NB4 (cell line): Measurements from ENCODE around the gene GPR139.
A peak's percentile ranks its signal among the peaks of the same experiment; 100 is the strongest.

Experiments
- DNase-seq: peaks from one replicate; pipeline ENCODE4 v3.0.0; 2010; ENCODE audit warnings: low read depth
- H3K4me3 ChIP-seq: one replicate; pipeline ENCODE4 v1.5.1; 2011; ENCODE audit warnings: mild to moderate bottlenecking, low read depth, low read length, moderate library complexity
- CTCF ChIP-seq: IDR thresholded peaks from one replicate; pipeline ENCODE4 v1.5.1; 2012; ENCODE audit warnings: low read depth, low read length
- MAX ChIP-seq: IDR thresholded peaks from 2 replicates; pipeline ENCODE4 v1.6.1; 2011; ENCODE audit warnings: low read depth, low read length
- MYC ChIP-seq: IDR thresholded peaks from 2 replicates; pipeline ENCODE4 v1.6.1; 2011; ENCODE audit warnings: low read depth, low read length
- POLR2A ChIP-seq: IDR thresholded peaks from 2 replicates; pipeline ENCODE4 v1.6.1; 2011; ENCODE audit warnings: mild to moderate bottlenecking; ENCODE audit not compliant: insufficient read length; ENCODE audit errors: extremely low read depth

GPR139 gene

GRCh38 chr16:20084624-20085226 lies 11.0 kb upstream of the GPR139 start:
- peak; percentile 24 for DNase-seq
- TF ChIP-seq MYC: no peak
- no peak for TF ChIP-seq CTCF
- no peak for TF ChIP-seq POLR2A
- no peak for TF ChIP-seq MAX
- no peak overlapping the region for H3K4me3 ChIP-seq

GRCh38 chr16:20079106-20079505 lies 5.4 kb upstream of the GPR139 start:
- no peak for TF ChIP-seq MAX
- TF ChIP-seq POLR2A: no peak
- TF ChIP-seq MYC: no peak
- no peak for TF ChIP-seq CTCF
- H3K4me3 ChIP-seq: no peak overlapping the region
- DNase-seq: no peak

- no peak for DNase-seq
- TF ChIP-seq POLR2A: no peak
- TF ChIP-seq MYC: no peak
- no peak for TF ChIP-seq CTCF
- no peak for TF ChIP-seq MAX
Observed at GRCh38 chr16:20075243-20075642, 1.6 kb upstream of the GPR139 start.

GRCh38 chr16:20074099-20074991 lies 655 bp upstream of the GPR139 start:
- TF ChIP-seq POLR2A (no peak), CTCF (no peak), MYC (no peak), MAX (no peak)
- H3K4me3 ChIP-seq: no peak overlapping the region
- DNase-seq: no peak

More at GRCh38 chr16:20075243-20075642, 1.6 kb upstream of the GPR139 start:
- H3K4me3 ChIP-seq: no peak overlapping the region

GRCh38 chr16:20072874-20073202 lies 852 bp downstream of the GPR139 start:
- DNase-seq: no peak
- H3K4me3 ChIP-seq: no peak overlapping the region
- no peak for TF ChIP-seq POLR2A
- TF ChIP-seq CTCF: no peak
- no peak for TF ChIP-seq MAX
- TF ChIP-seq MYC: no peak
